ENCODE measurements around the gene CUL3. TPM values are rescaled to one million over a fixed set of nuclear protein-coding genes. Genes with fewer than 3 reads are reported as not detected.

The CUL3 gene
- total and polyA plus RNA-seq, 3 donors from 2014 or later: 184 to 442 (median 256) TPM

- intact Hi-C loops (cut with DNase I; ENCODE audit: low total_unique reads): no loop called here
- Histone ChIP-seq H3K4me3 (no peak overlapping the region), H3K27ac (no peak overlapping the region), H3K9me3 (no peaks in the 10 kb centered on the region), H3K4me1 (peaks cover 5% of the 10 kb centered on the region), H3K36me3 (ENCODE audit: low read depth, missing control alignments) (no peaks in the 10 kb centered on the region), H3K27me3 (no peaks in the 10 kb centered on the region)
- no peak for DNase-seq
- TF ChIP-seq CTCF (IDR thresholded peaks at IDR 0.05) (no peak), POLR2A (IDR thresholded peaks at IDR 0.05) (no peak)
These were observed 21.6 kb downstream of the CUL3 start for GRCh38 chr2:224563537-224563936.

GRCh38 chr2:224562831-224563230 is 22.3 kb downstream of the CUL3 start:
- Histone ChIP-seq H3K27me3 (no peaks in the 10 kb centered on the region), H3K4me1 (peaks cover 5% of the 10 kb centered on the region), H3K27ac (no peak overlapping the region), H3K4me3 (no peak overlapping the region), H3K36me3 (ENCODE audit: low read depth, missing control alignments) (no peaks in the 10 kb centered on the region), H3K9me3 (no peaks in the 10 kb centered on the region)
- TF ChIP-seq CTCF (IDR thresholded peaks at IDR 0.05) (no peak), POLR2A (IDR thresholded peaks at IDR 0.05) (no peak)
- WGBS, 2 donors: 77 to 89% methylated on average over 4 of the region's 4 CpGs
- no peak for DNase-seq
- intact Hi-C loops (cut with DNase I; ENCODE audit: low total_unique reads): no loop called here

DNA sequence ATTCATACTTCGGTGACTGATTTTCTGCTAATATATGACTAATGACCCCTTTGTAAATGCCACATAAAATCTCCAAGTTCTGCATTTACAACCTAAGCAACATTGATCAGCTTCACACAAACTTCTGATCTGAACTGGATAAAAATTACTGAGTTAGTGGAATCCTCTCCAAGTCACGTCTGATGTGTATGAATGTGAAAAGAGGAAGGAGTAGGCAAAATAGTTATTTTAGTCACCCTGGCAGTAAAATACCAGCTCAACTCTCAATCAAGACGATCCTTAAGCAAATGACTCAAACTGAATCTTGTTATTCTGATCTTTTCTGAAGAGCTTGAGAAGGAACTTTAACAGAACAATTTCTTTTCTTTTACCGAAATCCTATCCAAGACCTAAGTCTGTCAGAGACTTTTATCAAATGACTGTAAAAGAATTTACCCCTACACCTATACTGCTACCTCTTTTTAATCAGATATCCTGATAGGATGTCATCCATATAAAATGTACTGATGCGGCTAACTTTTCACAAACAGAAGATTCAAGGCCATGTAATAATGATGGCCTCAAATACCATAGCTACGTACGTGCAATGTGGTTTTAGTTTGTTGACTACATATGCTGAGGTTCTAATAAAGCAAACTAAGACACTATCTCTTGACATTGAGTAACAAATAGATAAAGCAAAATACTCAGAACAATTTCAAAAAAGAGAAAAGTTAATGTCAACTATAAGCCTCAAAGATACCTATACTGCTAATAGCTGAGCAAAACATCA is 23.7 kb downstream of the CUL3 start:
- WGBS, 2 donors: 67 to 76% methylated on average over 7 of the region's 7 CpGs
- H3K36me3 ChIP-seq (ENCODE audit: low read depth, missing control alignments): no peaks in the 10 kb centered on the region
- no peaks in the 10 kb centered on the region for H3K27me3 ChIP-seq
- DNase-seq: no peak
- H3K9me3 ChIP-seq: no peaks in the 10 kb centered on the region
- H3K27ac ChIP-seq: no peak overlapping the region
- no peak for TF ChIP-seq POLR2A (IDR thresholded peaks at IDR 0.05)
- no peak for TF ChIP-seq CTCF (IDR thresholded peaks at IDR 0.05)
- peaks cover 5% of the 10 kb centered on the region for H3K4me1 ChIP-seq
- intact Hi-C loops (cut with DNase I; ENCODE audit: low total_unique reads): no loop called here
- no peak overlapping the region for H3K4me3 ChIP-seq

DNA sequence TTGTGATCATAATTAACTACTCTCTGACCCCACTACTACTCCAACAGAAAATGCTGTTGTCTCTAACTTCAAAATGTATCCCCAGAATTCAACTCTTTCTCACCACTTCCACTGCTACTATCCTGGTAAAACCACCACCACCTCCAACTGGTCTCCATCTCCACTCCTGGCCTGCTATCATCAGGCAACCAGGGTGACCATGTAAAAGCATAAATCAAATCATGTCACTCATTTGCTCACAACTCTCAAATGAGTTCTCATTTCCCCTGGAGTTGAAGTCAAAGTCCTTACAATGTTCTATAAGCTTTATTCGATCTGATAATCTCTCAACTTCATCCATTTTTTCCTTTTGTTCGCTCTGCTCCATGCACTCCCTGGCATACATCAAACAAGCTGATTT is 24.6 kb downstream of the CUL3 start:
- Histone ChIP-seq H3K27ac (no peak overlapping the region), H3K9me3 (no peaks in the 10 kb centered on the region), H3K36me3 (ENCODE audit: low read depth, missing control alignments) (no peaks in the 10 kb centered on the region), H3K4me1 (peaks cover 5% of the 10 kb centered on the region), H3K27me3 (no peaks in the 10 kb centered on the region), H3K4me3 (no peak overlapping the region)
- no peak for DNase-seq
- intact Hi-C loops (cut with DNase I; ENCODE audit: low total_unique reads): no loop called here
- no peak for TF ChIP-seq POLR2A (IDR thresholded peaks at IDR 0.05)
- WGBS, 2 donors: 92 to 96% methylated on average over 2 of the region's 2 CpGs

GRCh38 chr2:224557610-224558009 is 27.6 kb downstream of the CUL3 start:
- intact Hi-C loops (cut with DNase I; ENCODE audit: low total_unique reads): no loop called here
- Histone ChIP-seq H3K4me1 (peaks cover 5% of the 10 kb centered on the region), H3K36me3 (ENCODE audit: low read depth, missing control alignments) (no peaks in the 10 kb centered on the region)

More at GRCh38 chr2:224557610-224558009, 27.6 kb downstream of the CUL3 start:
- no peak for TF ChIP-seq CTCF (IDR thresholded peaks at IDR 0.05)
- no peak for TF ChIP-seq POLR2A (IDR thresholded peaks at IDR 0.05)
- 94 to 96% methylated on average over 2 of the region's 2 CpGs for WGBS, 2 donors
- Histone ChIP-seq H3K27me3 (no peaks in the 10 kb centered on the region), H3K27ac (no peak overlapping the region), H3K4me3 (no peak overlapping the region), H3K9me3 (no peaks in the 10 kb centered on the region)
- DNase-seq: no peak
